ENCODE data around the gene ROR1. TPM values are rescaled to one million over a fixed set of nuclear protein-coding genes. Genes with fewer than 3 reads are reported as not detected.

Gene ROR1
- polyA plus RNA-seq, 1 of the 3 experiments (the other 2 are of a cell fraction): 4.0 TPM

DNA sequence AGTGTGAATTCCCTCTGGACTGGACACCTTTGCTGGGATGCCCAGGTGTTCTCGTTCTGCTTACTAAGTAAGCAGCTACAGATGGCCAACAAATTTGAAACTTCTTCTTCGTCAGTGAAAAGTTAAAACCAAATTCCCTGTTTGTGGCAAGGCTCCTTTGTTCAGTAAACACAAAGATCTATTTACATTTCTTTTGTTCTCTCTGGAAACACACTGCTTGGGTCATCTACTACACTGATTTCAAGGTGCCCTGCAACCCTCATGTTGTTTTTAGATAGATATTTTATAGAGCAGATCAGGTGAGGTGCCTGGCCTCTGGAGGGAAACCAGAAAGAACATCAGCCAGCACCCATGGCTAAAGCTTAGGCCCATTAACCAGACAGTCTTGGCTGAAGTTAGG lies 272.4 kb downstream of the ROR1 start:
- ChIA-PET POLR2A (no interaction called here), CTCF (interaction anchor here (1.4 kb wide), 1 partner anchor 93 kb away, joined by 5 read pairs; no protein-coding TSS in a partner anchor)
- Histone ChIP-seq H3K9me2 (no peaks in the 10 kb centered on the region), H3K4me2 (no peak overlapping the region), H3K36me3 (replicated peaks in 1 of 2; ENCODE audit: control insufficient read depth in 1 of 2, insufficient read depth in 2 of 2, low read length in 1 of 2) (peaks cover 0 to 4% of the 10 kb centered on the region in 2 experiments), H3K9me3 (no peaks in the 10 kb centered on the region), H3K9ac (no peak overlapping the region), H3K4me1 (ENCODE audit: control insufficient read depth in 1 of 2, insufficient read depth in 2 of 2, low read depth in 1 of 2, low read length in 1 of 2) (peaks cover 29 to 30% of the 10 kb centered on the region in 2 experiments), H2AFZ (ENCODE audit: low read depth) (no peak overlapping the region), H4K20me1 (ENCODE audit: insufficient read depth) (no peaks in the 10 kb centered on the region), H3K4me3 (ENCODE audit: low read depth in 2 of 2, low read length in 1 of 2) (no peak overlapping the region), H3K27me3 (ENCODE audit: insufficient read depth) (no peaks in the 10 kb centered on the region), H3F3A (replicated peaks; ENCODE audit: insufficient read depth) (peaks cover 15% of the 10 kb centered on the region), H3K79me2 (ENCODE audit: insufficient read depth) (no peaks in the 10 kb centered on the region), H3K27ac (ENCODE audit: low read depth in 2 of 2, low read length in 1 of 2) (no peak overlapping the region; a peak in 1 of 4 replicates)
- WGBS (ENCODE audit: low lambda C conversion rate): 100% methylated on average over 2 of the region's 2 CpGs
- DNase-seq: no peak
- TF ChIP-seq RCOR1 (IDR thresholded peaks at IDR 0.05; ENCODE audit: low read length): no peak
- TF ChIP-seq, protein P1, sequence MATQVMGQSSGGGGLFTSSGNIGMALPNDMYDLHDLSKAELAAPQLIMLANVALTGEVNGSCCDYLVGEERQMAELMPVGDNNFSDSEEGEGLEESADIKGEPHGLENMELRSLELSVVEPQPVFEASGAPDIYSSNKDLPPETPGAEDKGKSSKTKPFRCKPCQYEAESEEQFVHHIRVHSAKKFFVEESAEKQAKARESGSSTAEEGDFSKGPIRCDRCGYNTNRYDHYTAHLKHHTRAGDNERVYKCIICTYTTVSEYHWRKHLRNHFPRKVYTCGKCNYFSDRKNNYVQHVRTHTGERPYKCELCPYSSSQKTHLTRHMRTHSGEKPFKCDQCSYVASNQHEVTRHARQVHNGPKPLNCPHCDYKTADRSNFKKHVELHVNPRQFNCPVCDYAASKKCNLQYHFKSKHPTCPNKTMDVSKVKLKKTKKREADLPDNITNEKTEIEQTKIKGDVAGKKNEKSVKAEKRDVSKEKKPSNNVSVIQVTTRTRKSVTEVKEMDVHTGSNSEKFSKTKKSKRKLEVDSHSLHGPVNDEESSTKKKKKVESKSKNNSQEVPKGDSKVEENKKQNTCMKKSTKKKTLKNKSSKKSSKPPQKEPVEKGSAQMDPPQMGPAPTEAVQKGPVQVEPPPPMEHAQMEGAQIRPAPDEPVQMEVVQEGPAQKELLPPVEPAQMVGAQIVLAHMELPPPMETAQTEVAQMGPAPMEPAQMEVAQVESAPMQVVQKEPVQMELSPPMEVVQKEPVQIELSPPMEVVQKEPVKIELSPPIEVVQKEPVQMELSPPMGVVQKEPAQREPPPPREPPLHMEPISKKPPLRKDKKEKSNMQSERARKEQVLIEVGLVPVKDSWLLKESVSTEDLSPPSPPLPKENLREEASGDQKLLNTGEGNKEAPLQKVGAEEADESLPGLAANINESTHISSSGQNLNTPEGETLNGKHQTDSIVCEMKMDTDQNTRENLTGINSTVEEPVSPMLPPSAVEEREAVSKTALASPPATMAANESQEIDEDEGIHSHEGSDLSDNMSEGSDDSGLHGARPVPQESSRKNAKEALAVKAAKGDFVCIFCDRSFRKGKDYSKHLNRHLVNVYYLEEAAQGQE (IDR thresholded peaks at IDR 0.05; ENCODE audit: low read depth, low read length): no peak
- no peak for TF ChIP-seq RXRA (IDR thresholded peaks at IDR 0.05; ENCODE audit: borderline replicate concordance, low read depth)
- no peak for TF ChIP-seq MEF2A (IDR thresholded peaks at IDR 0.05; ENCODE audit: borderline replicate concordance, low read depth)

DNA sequence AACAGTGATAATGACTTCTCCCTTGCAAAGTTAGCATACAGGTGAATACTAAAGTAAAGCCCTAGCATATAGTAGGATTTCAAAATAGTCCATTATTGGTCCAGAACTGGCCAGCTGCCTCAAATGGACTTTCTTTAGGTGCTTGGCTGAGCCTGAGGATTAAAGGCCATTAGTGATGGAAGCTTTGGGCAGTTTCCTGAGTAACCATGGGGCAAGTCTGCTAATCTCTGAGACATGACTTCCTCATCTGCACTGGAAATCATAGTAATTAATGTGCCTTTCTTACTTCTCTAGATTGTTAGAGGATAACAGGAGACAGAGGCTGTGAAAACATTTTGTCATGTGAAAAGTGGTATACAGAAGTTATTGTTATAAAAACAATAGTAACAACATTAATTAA lies 273.1 kb downstream of the ROR1 start:
- TF ChIP-seq SMC3 (IDR thresholded peaks at IDR 0.05; ENCODE audit: low read depth, low read length): no peak
- 0 out of 2 replicates have a peak, but pooled peaks have one; percentile 9 for TF ChIP-seq MXI1 (IDR thresholded peaks at IDR 0.05; ENCODE audit: low read depth, low read length)

DNA sequence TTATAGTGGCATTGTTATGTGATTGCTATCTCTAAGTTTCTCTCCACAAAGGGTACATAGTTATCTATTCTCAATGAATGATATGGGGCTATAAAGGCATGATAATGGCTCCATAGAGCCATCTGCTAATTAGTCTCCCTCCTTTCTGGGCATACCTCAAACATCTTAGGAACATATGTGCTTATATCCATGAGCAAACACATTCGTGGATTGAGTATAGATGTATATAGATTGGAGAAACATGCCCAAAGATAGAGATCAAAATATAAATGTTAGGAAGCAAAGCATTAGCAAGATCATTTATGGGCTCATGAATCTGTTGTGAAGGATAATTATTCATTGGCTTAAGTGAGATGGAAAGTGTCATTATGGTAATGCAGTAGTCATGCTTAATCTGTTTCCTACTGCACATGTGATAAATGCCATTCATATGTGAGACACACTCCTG lies 273.8 kb downstream of the ROR1 start:
- ChIA-PET CTCF (interaction anchor here (0.7 kb wide), 1 partner anchor 18 kb away, joined by 3 read pairs; no protein-coding TSS in a partner anchor), POLR2A (interaction anchor here (1.3 kb wide), 1 partner anchor 26 kb away, joined by 3 read pairs; no protein-coding TSS in a partner anchor)
- Histone ChIP-seq H3K79me2 (ENCODE audit: insufficient read depth) (no peaks in the 10 kb centered on the region), H3K9me3 (no peaks in the 10 kb centered on the region), H3K4me1 (ENCODE audit: control insufficient read depth in 1 of 2, insufficient read depth in 2 of 2, low read depth in 1 of 2, low read length in 1 of 2) (peaks cover 17 to 21% of the 10 kb centered on the region in 2 experiments), H3K9ac (no peak overlapping the region), H2AFZ (ENCODE audit: low read depth) (no peak overlapping the region), H4K20me1 (ENCODE audit: insufficient read depth) (no peaks in the 10 kb centered on the region), H3F3A (replicated peaks; ENCODE audit: insufficient read depth) (peaks cover 15% of the 10 kb centered on the region), H3K4me3 (ENCODE audit: low read depth in 2 of 2, low read length in 1 of 2) (no peak overlapping the region), H3K9me2 (no peaks in the 10 kb centered on the region), H3K27me3 (ENCODE audit: insufficient read depth) (no peaks in the 10 kb centered on the region), H3K4me2 (no peak overlapping the region), H3K36me3 (replicated peaks in 1 of 2; ENCODE audit: control insufficient read depth in 1 of 2, insufficient read depth in 2 of 2, low read length in 1 of 2) (peaks cover 0 to 4% of the 10 kb centered on the region in 2 experiments), H3K27ac (ENCODE audit: low read depth in 2 of 2, low read length in 1 of 2) (peak overlapping the region in 1 of 2 experiments; percentile 22; a peak in 2 of 4 replicates)
- DNase-seq: peak; percentile 34
- TF ChIP-seq NRF1 (IDR thresholded peaks at IDR 0.05; ENCODE audit: low read depth, low read length): no peak
- TF ChIP-seq EP300 (IDR thresholded peaks at IDR 0.05; ENCODE audit: borderline replicate concordance in 1 of 2, low read depth in 1 of 2, low read length in 1 of 2): peak in 1 of 2 experiments; percentile 84; a peak in 2 of 4 replicates
- peak; percentile 80; the same call in 1 of the 2 replicates for TF ChIP-seq RCOR1 (IDR thresholded peaks at IDR 0.05; ENCODE audit: low read length)
- peak; percentile 18; the same call in 1 of the 2 replicates for TF ChIP-seq TCF12 (IDR thresholded peaks at IDR 0.05)
- no peak for TF ChIP-seq JUND (IDR thresholded peaks at IDR 0.05)
- TF ChIP-seq GATA2 (CRISPR knock-in tag; IDR thresholded peaks at IDR 0.05): peak; percentile 75
- WGBS (ENCODE audit: low lambda C conversion rate): 50% methylated on average over 1 of the region's 1 CpG

More for the DNA sequence above, 273.1 kb downstream of the ROR1 start:
- Histone ChIP-seq H3K4me3 (ENCODE audit: low read depth in 2 of 2, low read length in 1 of 2) (no peak overlapping the region), H3K27me3 (ENCODE audit: insufficient read depth) (no peaks in the 10 kb centered on the region), H3K27ac (ENCODE audit: low read depth in 2 of 2, low read length in 1 of 2) (peak overlapping the region in 1 of 2 experiments; percentile 22; a peak in 2 of 4 replicates), H3K79me2 (ENCODE audit: insufficient read depth) (no peaks in the 10 kb centered on the region), H2AFZ (ENCODE audit: low read depth) (no peak overlapping the region), H3K4me2 (no peak overlapping the region), H3K9me2 (no peaks in the 10 kb centered on the region), H3K9me3 (no peaks in the 10 kb centered on the region), H3F3A (replicated peaks; ENCODE audit: insufficient read depth) (peaks cover 15% of the 10 kb centered on the region), H3K4me1 (ENCODE audit: control insufficient read depth in 1 of 2, insufficient read depth in 2 of 2, low read depth in 1 of 2, low read length in 1 of 2) (peaks cover 24 to 25% of the 10 kb centered on the region in 2 experiments), H3K9ac (no peak overlapping the region), H4K20me1 (ENCODE audit: insufficient read depth) (no peaks in the 10 kb centered on the region), H3K36me3 (replicated peaks in 1 of 2; ENCODE audit: control insufficient read depth in 1 of 2, insufficient read depth in 2 of 2, low read length in 1 of 2) (peaks cover 0 to 4% of the 10 kb centered on the region in 2 experiments)
- DNase-seq: no peak
- POLR2A ChIA-PET: no interaction called here
- CTCF ChIA-PET: interaction anchor here (1.4 kb wide), 1 partner anchor 92 kb away, joined by 5 read pairs; no protein-coding TSS in a partner anchor
